Left ventricle myocardium inferior (tissue), 1 donor: ENCODE measurements around the gene CXCL5. TPM values are rescaled to one million over a fixed set of nuclear protein-coding genes. Genes with fewer than 3 reads are reported as not detected.

Experiments
- DNase-seq: peaks from one replicate; pipeline ENCODE4 v3.0.0-alpha.2; 2020
- H3K27ac ChIP-seq: fragments of 200-600 bp; replicated peaks from 2 replicates; pipeline ENCODE4 v1.8.0; 2021
- H3K27me3 ChIP-seq: fragments of 200-600 bp; 2 replicates; pipeline ENCODE4 v1.8.0; 2021; ENCODE audit warnings: low read depth
- H3K36me3 ChIP-seq: fragments of 200-600 bp; 2 replicates; pipeline ENCODE4 v1.8.0; 2021
- H3K4me1 ChIP-seq: fragments of 200-600 bp; 2 replicates; pipeline ENCODE4 v1.8.0; 2021
- H3K4me3 ChIP-seq: fragments of 200-600 bp; 2 replicates; pipeline ENCODE4 v1.8.0; 2021; ENCODE audit warnings: mild to moderate bottlenecking, moderate library complexity
- H3K9me3 ChIP-seq: fragments of 200-600 bp; replicated peaks from 2 replicates; pipeline ENCODE4 v1.8.0; 2021
- CTCF ChIP-seq: fragments of 200-600 bp; IDR thresholded peaks from 2 replicates; pipeline ENCODE4 v1.8.0; 2021; ENCODE audit warnings: antibody characterized with exemption, mild to moderate bottlenecking, borderline replicate concordance
- intact Hi-C: fragments of 100-400 bp; cut with micrococcal nuclease; formaldehyde crosslinking; loops from one replicate; pipeline ENCODE4 v1.11.0; 2022
- total RNA-seq: library from RNA; stranded (reverse); fragmentation: NEBNext Ultra II Directional; extraction: Animal tissue kit (Norgen Biotek cat#: 25700); gene quantifications from one replicate; pipeline ENCODE4 v1.2.1, GENCODE V29; 2021
- donor health status: DM: no; HTN: yes; CAD: no; lungs with severe emphysema.

CXCL5 gene
- total RNA-seq, 1 donor from 2014 or later, result not detected

GRCh38 chr4:73974352-73974751 lies 24.1 kb downstream of the CXCL5 start:
- no peak for DNase-seq
- no peak for TF ChIP-seq CTCF
- Histone ChIP-seq H3K4me3 (no peak overlapping the region), H3K4me1 (no peaks in the 10 kb centered on the region), H3K27me3 (no peaks in the 10 kb centered on the region), H3K27ac (no peak overlapping the region), H3K36me3 (no peaks in the 10 kb centered on the region), H3K9me3 (peaks cover 66% of the 10 kb centered on the region)
- intact Hi-C loops, result no loop called here

DNA sequence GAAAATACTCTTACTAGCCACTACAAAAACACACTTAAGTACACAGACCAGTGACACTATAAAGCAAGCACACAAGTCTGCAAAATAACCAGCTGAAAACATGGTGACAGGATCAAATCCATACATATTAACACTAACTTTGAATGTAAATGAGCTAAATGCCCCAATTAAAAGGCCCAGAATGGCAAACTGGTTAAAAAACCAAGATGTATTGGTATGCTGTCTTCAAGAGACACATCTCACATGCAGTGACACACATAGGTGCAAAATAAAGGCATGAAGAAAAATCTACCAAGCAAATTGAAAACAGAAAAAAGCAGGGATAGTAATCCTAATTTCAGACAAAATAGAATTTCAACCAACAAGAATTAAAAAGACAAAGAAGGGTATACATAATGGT lies 27.5 kb downstream of the CXCL5 start:
- H3K36me3 ChIP-seq, result no peaks in the 10 kb centered on the region
- no peak overlapping the region for H3K4me3 ChIP-seq
- no peaks in the 10 kb centered on the region for H3K4me1 ChIP-seq
- no peak overlapping the region for H3K27ac ChIP-seq
- peaks cover 14% of the 10 kb centered on the region for H3K27me3 ChIP-seq
- intact Hi-C loops, result no loop called here
- no peak for TF ChIP-seq CTCF
- DNase-seq, result no peak
- H3K9me3 ChIP-seq, result peaks cover 64% of the 10 kb centered on the region

DNA sequence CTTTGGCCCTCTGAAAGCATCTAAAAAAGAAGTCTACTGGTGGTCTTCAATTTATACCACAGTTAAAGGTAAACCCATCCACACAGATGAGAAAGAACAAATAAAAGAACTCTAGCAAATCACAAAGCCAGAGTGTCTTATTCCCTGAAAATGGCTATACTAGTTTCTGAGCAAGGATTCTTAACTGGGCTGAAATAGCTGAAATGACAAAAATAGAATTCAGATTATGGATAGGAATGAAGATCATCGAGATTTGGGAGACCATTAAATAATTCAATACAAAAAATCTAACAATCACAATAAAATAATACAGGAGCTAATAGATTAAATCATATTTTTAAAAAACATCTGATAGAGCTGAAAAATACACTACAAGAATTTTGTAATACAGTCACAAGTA lies 28.5 kb downstream of the CXCL5 start:
- H3K27me3 ChIP-seq, result peaks cover 22% of the 10 kb centered on the region
- no peak overlapping the region for H3K4me3 ChIP-seq
- intact Hi-C loops, result no loop called here
- DNase-seq, result no peak
- no peak overlapping the region for H3K27ac ChIP-seq
- no peaks in the 10 kb centered on the region for H3K4me1 ChIP-seq
- H3K36me3 ChIP-seq, result no peaks in the 10 kb centered on the region
- peaks cover 55% of the 10 kb centered on the region for H3K9me3 ChIP-seq
- TF ChIP-seq CTCF, result no peak

GRCh38 chr4:73967866-73968265 lies 30.6 kb downstream of the CXCL5 start:
- H3K4me3 ChIP-seq, result no peak overlapping the region
- H3K27me3 ChIP-seq, result peaks cover 22% of the 10 kb centered on the region
- no peak for TF ChIP-seq CTCF
- intact Hi-C loops, result no loop called here
- peaks cover 33% of the 10 kb centered on the region for H3K9me3 ChIP-seq
- no peaks in the 10 kb centered on the region for H3K4me1 ChIP-seq
- no peak overlapping the region for H3K27ac ChIP-seq
- no peak for DNase-seq
- H3K36me3 ChIP-seq, result no peaks in the 10 kb centered on the region

DNA sequence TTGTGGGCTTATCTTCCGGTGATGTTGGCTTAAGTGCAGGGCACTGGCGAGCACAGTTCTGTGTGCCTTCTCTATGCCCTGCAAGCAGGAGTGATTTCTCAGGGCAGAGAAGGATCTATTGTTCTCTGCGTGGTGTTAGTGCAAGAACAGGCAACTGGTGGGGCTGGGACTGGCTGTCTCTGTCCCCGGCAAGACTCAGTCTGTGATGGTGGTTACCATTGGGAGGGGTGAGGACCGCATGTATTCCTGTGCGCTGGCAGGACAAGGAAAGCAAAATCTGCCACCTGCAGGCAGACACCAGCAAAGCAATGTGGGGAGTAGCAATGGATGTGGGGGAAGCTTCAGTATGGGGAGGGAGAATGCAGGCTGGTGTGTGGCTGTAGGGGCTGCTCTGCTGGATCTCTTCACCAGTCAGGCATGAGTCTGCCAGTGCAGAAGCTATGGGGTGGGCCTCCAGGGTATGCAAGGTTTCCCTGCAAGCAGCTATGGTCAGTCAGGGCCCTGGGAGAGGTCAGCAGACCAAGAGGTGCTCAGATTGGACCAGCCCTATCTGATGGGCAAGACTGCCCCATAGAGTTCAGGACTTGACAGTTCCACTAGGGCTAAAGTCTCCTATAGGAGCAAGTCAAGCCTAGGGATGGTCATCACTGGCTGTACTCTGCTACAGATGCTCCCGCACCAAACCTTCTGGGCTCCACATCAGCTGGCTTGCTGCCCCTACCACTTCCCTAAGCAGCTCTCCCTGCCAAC lies 33.4 kb downstream of the CXCL5 start:
- H3K4me1 ChIP-seq, result no peaks in the 10 kb centered on the region
- H3K9me3 ChIP-seq, result peaks cover 25% of the 10 kb centered on the region
- peak; percentile 20 for TF ChIP-seq CTCF
- no peak overlapping the region for H3K4me3 ChIP-seq
- H3K27me3 ChIP-seq, result peaks cover 22% of the 10 kb centered on the region
- H3K36me3 ChIP-seq, result no peaks in the 10 kb centered on the region
- no peak overlapping the region for H3K27ac ChIP-seq
- no peak for DNase-seq
- intact Hi-C loops, result no loop called here
